H9 (cell line): ENCODE data around the gene L3MBTL1. TPM values are rescaled to one million over a fixed set of nuclear protein-coding genes. Genes with fewer than 3 reads are reported as not detected.

Source experiments
- DNase-seq: peaks from one replicate; pipeline ENCODE4 v3.0.0-alpha.2; 2017
- H2AFZ ChIP-seq: one replicate; pipeline ENCODE4 v1.6.1; 2013; ENCODE audit warnings: mild to moderate bottlenecking, low read length, control low read depth, moderate library complexity
- H2AK5ac ChIP-seq: 2 replicates; pipeline ENCODE4 v1.6.1; 2013; ENCODE audit warnings: low read length, control low read depth, mixed read lengths; ENCODE audit not compliant: insufficient read length
- H2BK120ac ChIP-seq: one replicate; pipeline ENCODE4 v1.6.1; 2013; ENCODE audit warnings: low read depth, mild to moderate bottlenecking, low read length, control low read depth, inconsistent platforms; ENCODE audit not compliant: poor library complexity, severe bottlenecking
- H2BK12ac ChIP-seq: 2 replicates; pipeline ENCODE4 v1.6.1; 2013; ENCODE audit warnings: low read length, control low read depth, mixed read lengths, low read depth; ENCODE audit not compliant: insufficient read length
- H2BK15ac ChIP-seq: 2 replicates; pipeline ENCODE4 v1.6.1; 2013; ENCODE audit warnings: low read depth, low read length, control low read depth
- H2BK20ac ChIP-seq: one replicate; pipeline ENCODE4 v1.6.1; 2013; ENCODE audit warnings: low read depth, mild to moderate bottlenecking, low read length, control low read depth, inconsistent platforms; ENCODE audit not compliant: poor library complexity, severe bottlenecking
- H2BK5ac ChIP-seq: 2 replicates; pipeline ENCODE4 v1.6.1; 2013; ENCODE audit warnings: low read length, control low read depth, mixed read lengths; ENCODE audit not compliant: insufficient read length
- H3K14ac ChIP-seq: 2 replicates; pipeline ENCODE4 v1.6.1; 2013; ENCODE audit warnings: low read length, control low read depth; ENCODE audit not compliant: insufficient read depth
- H3K18ac ChIP-seq: 2 replicates; pipeline ENCODE4 v1.6.1; 2013; ENCODE audit warnings: low read depth, mild to moderate bottlenecking, mixed read lengths, low read length, control low read depth; ENCODE audit not compliant: insufficient read length
- H3K23ac ChIP-seq: 2 replicates; pipeline ENCODE4 v1.6.1; 2013; ENCODE audit warnings: low read length, control low read depth, mixed read lengths, low read depth; ENCODE audit not compliant: insufficient read length
- H3K23me2 ChIP-seq: 2 replicates; pipeline ENCODE4 v1.6.1; 2013; ENCODE audit warnings: low read depth, mild to moderate bottlenecking, mixed read lengths, low read length, control low read depth; ENCODE audit not compliant: insufficient read length, poor library complexity, severe bottlenecking
- H3K27ac ChIP-seq: 2 replicates; pipeline ENCODE4 v1.5.1; 2013; ENCODE audit warnings: low read length, control low read depth, mixed read lengths, low read depth; ENCODE audit not compliant: insufficient read length
- H3K27me3 ChIP-seq: 2 replicates; pipeline ENCODE4 v1.6.1; 2013; ENCODE audit warnings: low read length, control low read depth, inconsistent platforms; ENCODE audit not compliant: insufficient read depth
- H3K4ac ChIP-seq: 2 replicates; pipeline ENCODE4 v1.6.1; 2013; ENCODE audit warnings: low read depth, mild to moderate bottlenecking, control low read depth, inconsistent platforms, low read length, moderate library complexity
- H3K4me1 ChIP-seq: 2 replicates; pipeline ENCODE4 v1.6.1; 2013; ENCODE audit warnings: low read length, control low read depth, inconsistent platforms; ENCODE audit not compliant: insufficient read depth
- H3K4me2 ChIP-seq: 2 replicates; pipeline ENCODE4 v1.6.1; 2013; ENCODE audit warnings: low read length, control low read depth, mixed read lengths; ENCODE audit not compliant: insufficient read length, insufficient read depth
- H3K56ac ChIP-seq: 2 replicates; pipeline ENCODE4 v1.6.1; 2013; ENCODE audit warnings: low read depth, mild to moderate bottlenecking, mixed read lengths, low read length, control low read depth; ENCODE audit not compliant: insufficient read length
- H3K79me1 ChIP-seq: 2 replicates; pipeline ENCODE4 v1.6.1; 2013; ENCODE audit warnings: low read depth, mild to moderate bottlenecking, moderate library complexity, low read length, control low read depth, inconsistent platforms; ENCODE audit not compliant: insufficient read depth, poor library complexity, severe bottlenecking
- H3K79me2 ChIP-seq: 2 replicates; pipeline ENCODE4 v1.6.1; 2013; ENCODE audit warnings: low read length, control low read depth, inconsistent platforms; ENCODE audit not compliant: insufficient read depth
- H3K9ac ChIP-seq: 2 replicates; pipeline ENCODE4 v1.6.1; 2013; ENCODE audit warnings: low read length, control low read depth, mixed read lengths; ENCODE audit not compliant: insufficient read length; ENCODE audit errors: extremely low read depth
- H3K9me3 ChIP-seq: one replicate; pipeline ENCODE4 v1.6.1; 2013; ENCODE audit warnings: low read depth, low read length, inconsistent platforms; ENCODE audit not compliant: control insufficient read depth
- H3T11ph ChIP-seq: one replicate; pipeline ENCODE4 v1.6.1; 2013; ENCODE audit warnings: mild to moderate bottlenecking, low read length, control low read depth, inconsistent platforms
- H4K20me1 ChIP-seq: one replicate; pipeline ENCODE4 v1.6.1; 2013; ENCODE audit not compliant: control insufficient read depth, insufficient read length, insufficient read depth
- H4K5ac ChIP-seq: 2 replicates; pipeline ENCODE4 v1.6.1; 2013; ENCODE audit warnings: low read depth, mild to moderate bottlenecking, mixed read lengths, low read length, control low read depth; ENCODE audit not compliant: insufficient read length
- H4K8ac ChIP-seq: replicated peaks from 2 replicates; pipeline ENCODE4 v1.6.1; 2013; ENCODE audit warnings: low read length, control low read depth, mixed read lengths, low read depth; ENCODE audit not compliant: insufficient read length
- H4K91ac ChIP-seq: 2 replicates; pipeline ENCODE4 v1.6.1; 2013; ENCODE audit warnings: low read depth, mild to moderate bottlenecking, moderate library complexity, mixed read lengths, low read length, control low read depth; ENCODE audit not compliant: insufficient read length
- H3K27ac Mint-ChIP-seq, 3 experiments: 2 replicates in 2 of 3; 3 replicates in 1 of 3; pipeline ENCODE4 v1.8.0; 2020 to 2021; ENCODE audit warnings: mixed read lengths in 3 of 3, mild to moderate bottlenecking in 1 of 3, moderate library complexity in 1 of 3
- H3K27me3 Mint-ChIP-seq: 2 replicates; pipeline ENCODE4 v1.8.0; 2021; ENCODE audit warnings: low read depth, mild to moderate bottlenecking, moderate library complexity, mixed read lengths
- H3K36me3 Mint-ChIP-seq, 3 experiments: 2 replicates in 2 of 3; 3 replicates in 1 of 3; pipeline ENCODE4 v1.8.0; 2020 to 2021; ENCODE audit warnings: low read depth in 3 of 3, mixed read lengths in 3 of 3; ENCODE audit not compliant: insufficient read depth in 1 of 3
- H3K4me1 Mint-ChIP-seq, 2 experiments: 2 replicates each; pipeline ENCODE4 v1.8.0; 2020; ENCODE audit warnings: mixed read lengths in 2 of 2
- H3K4me3 Mint-ChIP-seq, 2 experiments: 2 replicates in 1 of 2; 3 replicates in 1 of 2; pipeline ENCODE4 v1.8.0; 2020 to 2021; ENCODE audit warnings: mild to moderate bottlenecking in 2 of 2, mixed read lengths in 2 of 2, moderate library complexity in 1 of 2
- H3K9me3 Mint-ChIP-seq, 2 experiments: 2 replicates in 1 of 2; 3 replicates in 1 of 2; pipeline ENCODE4 v1.8.0; 2020; ENCODE audit warnings: mild to moderate bottlenecking in 2 of 2, mixed read lengths in 2 of 2, moderate library complexity in 1 of 2
- CTCF ChIP-seq: fragments of 200-600 bp; sonication (generic); conservative IDR thresholded peaks from 3 replicates; pipeline ENCODE4 v1.8.0; 2021; ENCODE audit warnings: antibody characterized with exemption, mild to moderate bottlenecking
- WGBS: extraction: QIAGEN DNeasy Blood & Tissue Kit; methylation state at CpG from one replicate; pipeline ENCODE4 v1.1.7; 2013; ENCODE audit warnings: missing lambda C conversion rate, low lambda C conversion rate, mixed read lengths; ENCODE audit not compliant: insufficient read length; ENCODE audit errors: extremely low coverage; 5-methylcytosine and 5-hydroxymethylcytosine counted together
- total RNA-seq: library from RNA; stranded (reverse); gene quantifications from 2 replicates; pipeline ENCODE4 v1.2.1, GENCODE V29; 2021

Gene L3MBTL1
- total RNA-seq, 1 experiment from 2014 or later: 19.9 TPM

- H3K56ac ChIP-seq: no peak overlapping the region
- no peak overlapping the region for H3K4ac ChIP-seq
- no peak overlapping the region for H3K4me2 ChIP-seq
- no peaks in the 10 kb centered on the region for H3K4me1 Mint-ChIP-seq
- H2BK20ac ChIP-seq: no peak overlapping the region
- H2BK5ac ChIP-seq: no peak overlapping the region
- no peak overlapping the region for H3T11ph ChIP-seq
- DNase-seq: no peak
- no peaks in the 10 kb centered on the region for H3K9me3 ChIP-seq
- no peak overlapping the region for H2BK12ac ChIP-seq
- H3K9ac ChIP-seq: no peak overlapping the region
- H3K14ac ChIP-seq: no peak overlapping the region
- no peak overlapping the region for H2BK15ac ChIP-seq
- H3K79me2 ChIP-seq: no peaks in the 10 kb centered on the region
- TF ChIP-seq CTCF: peak; percentile 53
- peaks cover 0 to 4% (median 0%) of the 10 kb centered on the region in 3 experiments; a peak in 2 of 7 replicates for H3K36me3 Mint-ChIP-seq
- H4K91ac ChIP-seq: no peak overlapping the region
- no peaks in the 10 kb centered on the region for H3K23me2 ChIP-seq
- no peak overlapping the region for H3K27ac ChIP-seq
- no CpG with 5 or more reads among the region's 11 CpGs for WGBS
- no peak overlapping the region for H3K18ac ChIP-seq
- no peak overlapping the region for H2BK120ac ChIP-seq
- H3K9me3 Mint-ChIP-seq: no peaks in the 10 kb centered on the region
- no peak overlapping the region for H4K8ac ChIP-seq
- no peak overlapping the region for H3K4me3 Mint-ChIP-seq
- no peaks in the 10 kb centered on the region for H3K27me3 ChIP-seq
- H2AFZ ChIP-seq: no peak overlapping the region
- H3K27ac Mint-ChIP-seq: peak overlapping the region in 1 of 3 experiments; percentile 62; a peak in 1 of 7 replicates
- H3K79me1 ChIP-seq: no peaks in the 10 kb centered on the region
- H4K5ac ChIP-seq: no peak overlapping the region
- H2AK5ac ChIP-seq: no peak overlapping the region
- H3K27me3 Mint-ChIP-seq: peaks cover 14% of the 10 kb centered on the region
- H3K4me1 ChIP-seq: no peaks in the 10 kb centered on the region
- no peak overlapping the region for H3K23ac ChIP-seq
- no peaks in the 10 kb centered on the region for H4K20me1 ChIP-seq
Observed at GRCh38 chr20:43472671-43473380, 34.7 kb upstream of the L3MBTL1 start.
